Inflammatory macrophage treated with lipopolysaccharide for 1 hour (primary cell): ENCODE measurements around the gene HLA-DQA1.
A peak's percentile ranks its signal among the peaks of the same experiment; 100 is the strongest.
"Not testable (repeated sequence)": the region's sequence is repeated elsewhere in the genome, so short reads cannot be mapped to it uniquely, and the experiment has no call there.

Source experiments
- DNase-seq, 2 donors: peaks; one replicate each; pipeline ENCODE4 v3.0.0-alpha.2; 2020 to 2022

The HLA-DQA1 gene

GRCh38 chr6:32659856-32660595 lies 22.8 kb downstream of the HLA-DQA1 start:
- DNase-seq: no peak

GRCh38 chr6:32662099-32662498 lies 24.9 kb downstream of the HLA-DQA1 start:
- no peak for DNase-seq

- no peak for DNase-seq
Observed at GRCh38 chr6:32662836-32663235, 25.6 kb downstream of the HLA-DQA1 start.

GRCh38 chr6:32664354-32664753 lies 27.1 kb downstream of the HLA-DQA1 start:
- no peak for DNase-seq

GRCh38 chr6:32664827-32665362 lies 27.7 kb downstream of the HLA-DQA1 start:
- DNase-seq: peak; percentile 67 to 92

GRCh38 chr6:32665661-32666060 lies 28.5 kb downstream of the HLA-DQA1 start:
- DNase-seq: peak; percentile 27 to 51

GRCh38 chr6:32666420-32667300 lies 29.5 kb downstream of the HLA-DQA1 start, which contains the start of gene HLA-DQB1:
HLA-DQB1 (minus strand) TSS chr6:32666657; CDS start chr6:32666607, 50 bp downstream.
- peak; percentile 86 to 94 for DNase-seq

GRCh38 chr6:32668226-32668747 lies 31.1 kb downstream of the HLA-DQA1 start:
- peak; percentile 89 to 96 for DNase-seq

- peak in 1 of 2 donors; percentile 68 for DNase-seq
Observed at GRCh38 chr6:32669240-32669639, 32.0 kb downstream of the HLA-DQA1 start.

- no peak for DNase-seq
Observed at GRCh38 chr6:32669893-32670292, 32.7 kb downstream of the HLA-DQA1 start.

- DNase-seq: not testable (repeated sequence)
Observed at GRCh38 chr6:32671908-32672307, 34.7 kb downstream of the HLA-DQA1 start.

- not testable (repeated sequence) for DNase-seq
Observed at GRCh38 chr6:32674123-32674522, 36.9 kb downstream of the HLA-DQA1 start.

GRCh38 chr6:32679492-32679891 lies 42.3 kb downstream of the HLA-DQA1 start:
- DNase-seq: peak in 1 of 2 donors; percentile 53

GRCh38 chr6:32680055-32680454 lies 42.8 kb downstream of the HLA-DQA1 start:
- DNase-seq: no peak

GRCh38 chr6:32684246-32684645 lies 47.0 kb downstream of the HLA-DQA1 start:
- no peak for DNase-seq

- DNase-seq: peak; percentile 66 to 77
Observed at GRCh38 chr6:32685603-32686002, 48.4 kb downstream of the HLA-DQA1 start.

- DNase-seq: peak; percentile 41 to 59
Observed at GRCh38 chr6:32689531-32690501, 52.6 kb downstream of the HLA-DQA1 start.

GRCh38 chr6:32692019-32692418 lies 54.8 kb downstream of the HLA-DQA1 start:
- peak in 1 of 2 donors; percentile 53 for DNase-seq
